NAMALWA (cell line): Measurements from ENCODE around the gene HOXD3.

Experiments
- DNase-seq: peaks from one replicate; pipeline ENCODE4 v3.0.0-alpha.2; 2015; ENCODE audit warnings: low spot score

Gene HOXD3

DNA sequence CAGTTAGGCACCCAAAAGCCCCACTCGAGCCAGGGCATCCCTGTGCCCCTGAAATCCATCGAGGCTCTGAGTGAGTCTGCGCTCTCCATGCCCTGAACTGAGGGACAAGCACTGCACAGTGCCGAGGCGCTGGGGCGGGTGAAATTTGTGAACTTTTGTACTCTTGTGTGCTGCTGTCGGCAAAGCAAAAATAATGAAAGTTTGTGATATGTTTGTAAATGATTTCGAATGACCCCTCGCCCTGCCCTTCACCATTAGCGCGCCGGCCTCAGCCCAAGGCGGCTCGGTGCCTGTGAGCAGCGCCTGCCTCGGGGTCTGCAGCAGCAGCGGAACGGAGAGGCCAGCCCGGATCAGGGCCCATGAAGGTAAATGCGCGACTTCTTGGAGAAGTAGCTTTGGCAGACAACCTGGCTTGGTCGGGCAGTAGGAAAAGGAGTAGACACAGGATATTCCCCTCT, 7.6 kb upstream of the HOXD3 start:
- DNase-seq = no peak

DNA sequence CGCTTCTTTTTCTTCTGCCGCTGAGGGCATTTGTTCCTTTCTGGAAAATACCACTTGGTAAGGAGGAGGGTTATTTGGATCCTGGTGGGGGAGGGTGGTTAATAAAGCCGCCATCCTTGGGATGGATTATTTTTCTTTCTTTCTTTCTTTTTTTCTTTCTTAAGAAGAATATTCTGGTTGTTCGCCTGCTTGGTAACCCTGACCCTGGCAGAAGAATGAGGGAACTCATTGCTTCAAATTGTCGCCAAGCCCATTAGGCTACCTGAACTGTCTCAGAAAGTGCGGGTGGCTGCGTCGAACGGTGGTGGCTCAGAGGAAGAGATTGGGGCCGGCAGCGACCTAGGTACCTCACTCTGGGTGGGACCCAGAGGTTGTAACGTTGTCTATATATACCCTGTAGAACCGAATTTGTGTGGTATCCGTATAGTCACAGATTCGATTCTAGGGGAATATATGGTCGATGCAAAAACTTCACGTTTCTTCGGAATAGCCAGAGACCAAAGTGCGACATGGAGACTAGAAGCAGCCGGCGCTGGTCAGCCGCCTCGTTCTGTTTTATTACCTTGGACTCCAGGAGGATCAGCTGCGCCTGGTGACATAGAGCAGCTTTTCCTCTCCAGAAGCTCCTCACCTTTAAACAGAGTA, 7.0 kb upstream of the HOXD3 start:
- no peak for DNase-seq

DNA sequence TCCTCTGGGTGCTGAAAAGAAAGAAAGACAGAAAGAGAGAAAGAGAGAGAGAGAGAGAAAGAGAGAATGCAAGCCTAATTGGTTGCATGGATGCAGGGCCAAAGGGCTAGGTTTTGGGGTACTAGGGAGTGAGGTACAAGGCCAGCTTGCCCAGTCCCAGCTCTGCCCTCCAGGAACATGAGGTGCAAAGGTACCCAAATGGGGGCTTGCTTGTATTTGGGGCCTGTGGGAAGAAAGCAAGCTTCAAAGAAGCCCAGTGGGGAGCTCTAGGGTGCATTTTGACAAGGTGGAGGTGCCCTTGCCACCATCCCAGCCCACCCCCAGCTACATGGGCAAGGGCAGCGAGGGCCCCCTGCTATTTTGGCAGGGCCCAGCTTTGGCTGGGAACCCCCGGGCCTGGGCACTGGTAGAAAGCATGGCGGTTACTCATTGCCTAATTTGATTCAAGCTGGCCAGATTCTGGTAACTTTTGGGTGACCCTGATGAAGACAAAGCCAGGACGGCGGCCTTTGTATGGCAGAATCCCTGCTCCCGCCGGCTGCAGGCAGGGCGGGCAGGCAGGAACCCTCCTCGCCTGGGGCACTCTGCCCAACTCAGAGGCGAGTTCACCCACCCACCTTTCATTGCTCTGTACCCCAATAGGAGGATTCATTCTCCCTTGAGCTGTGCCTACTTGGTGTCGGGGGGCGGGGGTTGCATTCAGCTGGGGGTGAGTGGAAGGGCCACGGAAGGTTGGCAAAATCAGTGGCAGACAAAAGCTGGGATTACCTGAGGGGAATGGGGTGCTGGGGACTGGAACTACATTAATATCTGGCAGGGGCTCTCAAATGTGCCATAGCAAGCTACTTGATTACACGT, 6.3 kb upstream of the HOXD3 start:
- DNase-seq = no peak

DNA sequence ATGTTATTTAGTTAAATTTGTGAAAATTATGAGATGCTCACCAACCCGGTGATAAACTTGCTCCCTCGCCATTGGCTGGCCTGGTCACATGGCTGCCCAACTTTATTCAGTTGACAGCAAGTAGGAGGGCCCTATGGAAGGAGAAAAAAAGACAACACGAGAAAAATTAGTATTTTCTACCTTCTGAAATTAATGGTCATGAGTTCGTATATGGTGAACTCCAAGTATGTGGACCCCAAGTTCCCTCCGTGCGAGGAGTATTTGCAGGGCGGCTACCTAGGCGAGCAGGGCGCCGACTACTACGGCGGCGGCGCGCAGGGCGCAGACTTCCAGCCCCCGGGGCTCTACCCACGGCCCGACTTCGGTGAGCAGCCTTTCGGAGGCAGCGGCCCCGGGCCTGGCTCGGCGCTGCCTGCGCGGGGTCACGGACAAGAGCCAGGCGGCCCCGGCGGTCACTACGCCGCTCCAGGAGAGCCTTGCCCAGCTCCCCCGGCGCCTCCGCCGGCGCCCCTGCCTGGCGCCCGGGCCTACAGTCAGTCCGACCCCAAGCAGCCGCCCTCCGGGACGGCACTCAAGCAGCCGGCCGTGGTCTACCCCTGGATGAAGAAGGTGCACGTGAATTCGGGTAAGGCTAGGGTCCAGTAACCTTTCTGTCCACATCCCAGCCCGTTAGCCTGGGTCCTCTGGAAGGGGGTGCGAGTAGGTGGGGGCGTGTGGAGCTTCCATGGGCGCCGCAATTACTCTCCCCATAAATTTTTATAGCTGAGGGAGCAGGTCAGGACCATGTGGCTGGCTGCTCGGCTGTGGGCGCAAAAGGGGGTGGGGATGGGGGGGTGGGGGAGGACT, 5.4 kb upstream of the HOXD3 start, which contains the start of gene HOXD4:
HOXD4 (plus strand) TSS at position 109 of the 846 bp plus-strand sequence; CDS start at position 193, 84 bp downstream.
- no peak for DNase-seq

DNA sequence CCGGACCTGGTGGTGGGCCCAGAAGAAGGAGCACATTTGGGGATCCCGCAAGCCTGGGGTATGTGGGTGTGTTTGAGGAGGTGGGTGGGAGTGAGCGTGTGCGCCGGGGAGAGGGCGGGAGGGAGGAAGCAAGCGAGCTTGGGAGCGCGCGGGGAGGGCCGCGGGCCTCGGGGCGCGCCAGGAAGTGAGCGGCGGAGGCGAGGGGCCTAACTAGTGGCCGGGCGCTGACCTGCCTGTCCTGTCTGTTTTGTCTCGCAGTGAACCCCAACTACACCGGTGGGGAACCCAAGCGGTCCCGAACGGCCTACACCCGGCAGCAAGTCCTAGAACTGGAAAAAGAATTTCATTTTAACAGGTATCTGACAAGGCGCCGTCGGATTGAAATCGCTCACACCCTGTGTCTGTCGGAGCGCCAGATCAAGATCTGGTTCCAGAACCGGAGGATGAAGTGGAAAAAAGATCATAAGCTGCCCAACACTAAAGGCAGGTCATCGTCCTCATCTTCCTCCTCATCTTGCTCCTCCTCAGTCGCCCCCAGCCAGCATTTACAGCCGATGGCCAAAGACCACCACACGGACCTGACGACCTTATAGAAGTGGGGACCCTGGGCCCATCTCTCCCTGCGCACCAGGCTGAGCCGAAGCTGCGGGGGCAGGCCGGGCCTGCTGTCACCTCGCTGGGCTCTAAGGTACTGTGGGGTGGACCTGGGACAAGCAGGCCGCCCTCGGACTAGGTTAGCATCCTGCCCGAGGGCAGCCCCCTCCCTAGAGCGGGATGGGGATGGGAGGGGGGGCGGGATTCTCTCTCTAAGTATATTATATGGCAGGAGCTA, 4.5 kb upstream of the HOXD3 start:
- DNase-seq = no peak

DNA sequence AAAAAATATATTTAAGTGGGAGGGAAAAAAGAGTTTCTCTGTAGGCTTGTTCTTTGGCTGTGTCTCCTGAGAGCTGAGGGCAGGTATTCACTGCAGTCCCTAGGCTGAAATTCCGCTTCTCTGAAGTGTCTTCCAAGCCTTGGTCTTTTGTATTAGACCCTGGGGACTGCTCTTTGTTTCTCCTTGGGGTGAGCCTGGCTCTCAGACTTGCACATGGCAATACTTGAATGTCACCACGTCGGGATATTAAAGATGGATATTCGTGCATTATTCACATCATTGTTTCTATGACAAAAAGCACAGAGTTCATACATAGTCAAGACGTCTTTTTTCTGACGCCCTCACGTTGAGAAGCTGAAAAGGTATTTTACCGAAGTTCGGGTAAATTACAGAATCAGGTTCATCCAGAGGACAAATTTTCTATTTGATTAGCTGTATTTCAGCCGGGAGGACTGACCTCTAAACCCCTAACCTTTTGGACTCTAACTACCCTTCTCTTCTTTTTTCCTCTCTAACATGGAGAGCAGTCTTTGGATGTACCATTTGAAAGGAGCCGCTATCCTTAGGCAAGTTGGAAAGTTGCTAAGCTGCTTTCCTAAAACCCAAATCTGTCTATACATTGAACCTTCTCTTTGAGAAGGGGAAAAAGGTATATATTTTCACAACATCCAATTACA, 2.4 kb upstream of the HOXD3 start:
- DNase-seq = no peak

DNA sequence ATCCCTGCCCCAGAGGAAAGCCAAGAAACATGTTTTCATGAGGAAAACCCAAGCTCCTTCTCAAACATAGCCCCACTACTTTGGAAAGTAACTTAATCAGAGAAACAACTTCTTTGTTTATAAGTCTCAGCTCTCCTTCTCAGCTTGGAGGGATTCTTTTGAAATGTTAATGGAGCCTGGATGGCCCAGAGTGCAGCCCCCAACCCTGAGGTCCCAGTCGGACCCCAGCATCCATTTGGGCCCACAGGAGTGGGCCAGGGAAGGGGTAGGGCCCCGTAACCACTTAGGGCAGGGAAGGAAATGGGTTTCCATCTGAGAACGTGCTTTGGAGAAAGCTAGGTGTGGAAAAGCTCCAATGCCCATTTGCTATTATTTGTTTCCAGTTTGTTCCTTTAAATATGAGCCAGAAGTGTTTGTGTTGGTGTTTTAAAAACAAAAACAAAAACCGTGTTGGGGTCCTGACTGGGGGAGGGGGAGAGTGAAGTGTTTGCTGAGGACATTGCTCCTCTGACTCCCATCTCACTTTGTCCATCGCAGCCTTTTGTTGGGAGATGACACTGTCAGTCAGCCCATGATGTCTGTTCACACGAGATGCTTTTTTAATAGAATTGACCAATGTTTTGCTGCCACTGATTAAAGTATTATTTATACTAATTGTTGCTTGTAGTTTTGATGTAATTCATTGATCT, 1.6 kb upstream of the HOXD3 start:
- DNase-seq = no peak

DNA sequence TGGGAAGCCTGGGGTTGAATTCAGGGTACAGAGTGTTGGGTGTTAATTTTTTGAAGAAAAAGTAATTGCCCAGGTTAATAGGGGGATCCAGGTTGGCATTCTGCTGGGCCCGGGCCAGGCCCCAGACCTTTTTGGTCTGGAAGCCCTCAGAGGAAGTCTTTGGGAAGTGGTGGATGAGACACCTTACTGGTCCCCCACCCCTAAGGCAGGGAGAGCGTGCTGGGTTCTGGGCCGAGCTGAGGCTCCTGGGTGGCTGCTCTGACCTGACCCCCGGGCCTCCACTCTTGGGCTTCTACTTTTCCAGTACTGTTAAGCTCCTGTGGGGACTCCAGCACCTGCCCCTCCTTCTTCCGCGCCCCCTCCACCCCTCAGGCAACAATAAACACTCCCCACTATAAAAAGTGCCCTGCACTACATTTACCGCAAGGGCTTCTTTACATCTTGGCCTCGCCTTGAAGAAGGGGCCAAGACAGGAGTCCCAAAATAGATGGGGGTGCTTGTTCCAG, 753 bp upstream of the HOXD3 start:
- DNase-seq = no peak

DNA sequence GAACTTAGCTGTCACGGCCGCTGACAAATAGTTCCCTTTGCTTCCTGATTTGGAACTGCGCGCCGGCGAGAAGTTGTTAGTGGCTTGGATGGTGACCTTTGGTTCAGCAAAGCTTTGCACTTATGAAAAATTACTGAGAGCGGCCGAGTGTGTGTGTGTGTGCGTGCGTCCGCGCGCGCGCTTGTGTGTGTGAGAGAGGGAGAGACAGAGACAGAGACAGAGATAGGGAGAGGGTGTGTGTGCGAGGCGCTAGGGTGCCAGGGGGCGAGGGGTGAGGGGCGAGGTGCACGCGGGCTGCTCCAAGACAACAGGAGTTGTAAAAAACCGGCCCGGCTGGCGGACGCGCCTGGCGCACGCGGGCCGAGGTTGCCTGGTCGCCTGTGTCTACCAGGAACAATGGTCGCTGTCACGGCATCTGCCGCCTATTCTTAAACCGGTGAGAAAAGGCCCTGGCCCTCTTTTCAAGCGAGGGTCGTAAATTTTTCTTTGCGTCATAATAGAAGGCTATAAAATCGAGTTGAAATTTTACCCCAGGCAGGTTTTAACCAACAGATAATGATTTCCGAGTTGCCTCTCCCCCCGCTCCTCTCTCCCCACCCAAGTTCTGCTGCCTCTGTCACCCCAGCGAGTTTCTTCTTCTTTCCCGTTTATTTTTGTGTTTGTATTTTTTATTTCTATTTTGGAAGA, 535 bp downstream of the HOXD3 start:
- DNase-seq = no peak

DNA sequence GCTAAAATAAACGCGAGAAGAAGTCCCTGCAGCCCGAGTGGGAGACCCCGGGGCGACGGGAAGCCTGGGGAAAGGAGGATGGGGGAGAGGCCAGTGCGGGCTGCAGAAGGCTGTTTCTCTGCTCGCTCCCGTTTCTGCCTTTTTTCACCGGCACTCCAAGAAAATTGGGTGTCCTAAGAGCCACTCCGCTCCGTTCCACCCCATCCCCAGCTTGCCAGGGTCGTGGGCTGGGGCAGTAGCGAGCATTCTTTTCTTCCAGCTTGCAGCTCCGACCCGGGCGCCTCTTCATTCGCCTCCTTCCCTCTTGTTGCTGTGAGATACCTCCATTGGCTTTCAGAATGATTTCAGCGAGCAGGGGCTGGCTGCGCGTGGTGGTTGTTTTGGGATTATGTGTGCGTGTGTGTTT, 1.1 kb downstream of the HOXD3 start:
- no peak for DNase-seq

DNA sequence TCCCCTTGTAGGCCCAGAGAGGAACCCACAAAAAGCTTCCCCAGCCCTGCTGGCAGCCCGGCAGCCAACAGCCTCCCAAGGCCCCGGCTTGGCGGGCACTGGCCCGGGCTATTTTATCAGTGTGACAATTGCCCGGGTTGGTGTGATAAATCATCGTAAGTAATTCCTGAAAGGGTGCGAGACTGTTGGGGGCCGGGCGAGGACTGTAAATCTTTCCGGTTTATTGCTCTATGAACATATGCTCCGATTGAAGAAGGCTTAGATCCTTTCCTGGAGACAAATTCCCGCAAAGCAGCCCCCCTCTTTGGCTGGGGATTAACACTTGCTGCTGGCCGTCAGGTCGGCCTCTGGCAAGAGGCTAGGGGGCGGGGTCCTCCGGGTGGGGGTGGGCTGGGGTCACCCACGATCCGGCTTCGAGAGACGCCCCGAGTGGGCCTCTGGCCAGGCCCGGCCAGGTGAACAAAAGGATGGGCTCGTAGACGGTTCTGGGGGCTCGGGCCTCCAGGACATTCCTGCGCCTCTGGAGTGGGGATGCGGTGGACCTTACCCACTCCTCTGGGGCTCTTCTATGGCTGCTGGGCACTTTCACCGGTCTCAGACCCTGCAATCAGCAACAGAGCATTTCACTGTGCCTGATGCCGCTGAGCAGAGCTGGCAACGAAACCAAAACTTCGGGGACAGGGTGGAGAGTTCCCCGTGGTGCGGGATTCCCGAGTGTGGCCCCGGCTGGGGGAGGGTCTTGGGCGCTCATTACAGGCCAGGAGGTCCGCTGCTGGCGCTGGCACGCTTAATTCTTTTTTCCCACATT, 2.0 kb downstream of the HOXD3 start:
- DNase-seq = no peak

DNA sequence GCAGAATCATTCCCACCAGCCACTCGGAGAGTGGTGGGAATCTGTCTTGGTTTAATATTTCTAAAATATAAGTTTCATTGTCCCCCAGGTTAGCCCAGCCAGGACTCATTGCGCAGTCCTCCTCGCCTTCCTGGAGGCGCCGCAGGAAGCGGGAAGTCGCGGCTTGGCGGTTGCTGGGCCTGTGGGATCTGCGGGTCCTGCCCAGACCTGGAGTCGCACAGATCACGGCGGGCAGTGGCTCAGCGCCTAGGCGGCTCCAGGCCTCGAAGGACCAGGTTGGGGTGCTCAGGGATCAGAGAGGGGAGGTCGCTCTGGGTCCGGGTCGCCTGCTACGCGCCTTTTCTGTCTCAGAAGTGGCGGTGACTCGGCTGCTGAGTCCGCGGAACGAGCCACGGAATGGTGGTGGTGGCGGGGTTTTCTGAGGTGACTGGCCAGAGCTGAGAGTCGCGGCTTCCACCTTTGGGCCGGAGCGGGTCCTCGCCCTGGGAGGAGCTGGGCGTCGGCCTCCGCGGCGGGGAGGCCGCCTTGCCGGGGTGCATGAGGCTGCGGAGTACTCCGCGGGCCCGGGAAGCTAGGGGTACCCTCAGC, 2.6 kb downstream of the HOXD3 start:
- no peak for DNase-seq

DNA sequence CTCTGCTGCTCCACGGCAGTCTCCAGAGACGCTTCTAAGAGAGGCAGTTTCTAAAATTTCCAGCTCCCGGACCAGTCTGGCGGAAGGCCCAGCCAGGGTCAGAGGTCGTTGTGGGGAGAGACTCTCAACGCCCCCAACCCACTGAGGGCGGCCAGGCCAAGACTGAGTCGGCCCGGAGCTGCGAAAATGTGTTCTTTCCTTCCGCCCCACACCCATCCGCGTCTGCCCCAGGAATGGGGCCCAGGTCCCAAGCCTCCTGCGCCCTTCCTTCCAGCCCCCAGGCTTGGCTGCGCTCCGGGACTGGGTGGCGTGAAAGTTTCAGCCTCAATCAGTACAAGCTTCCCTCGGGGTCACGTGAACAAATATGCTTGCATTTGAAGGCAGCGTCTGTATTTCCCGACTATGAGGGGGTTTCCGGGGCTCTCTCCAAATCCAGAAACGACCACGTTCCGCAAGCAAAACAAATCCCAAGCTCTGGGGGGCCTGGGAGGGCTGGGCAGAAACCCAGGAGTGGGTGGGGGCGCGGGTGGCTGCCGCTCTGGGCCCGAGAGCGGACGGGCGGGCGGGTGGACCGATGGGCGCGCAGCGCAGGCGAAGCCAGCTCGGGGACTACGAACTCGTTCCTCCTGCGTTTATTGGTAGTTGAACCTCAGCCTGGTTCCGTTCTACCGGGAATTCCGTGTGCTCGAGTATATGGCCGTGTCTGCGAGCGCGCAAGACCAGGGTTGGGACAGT, 3.3 kb downstream of the HOXD3 start:
- DNase-seq = no peak

DNA sequence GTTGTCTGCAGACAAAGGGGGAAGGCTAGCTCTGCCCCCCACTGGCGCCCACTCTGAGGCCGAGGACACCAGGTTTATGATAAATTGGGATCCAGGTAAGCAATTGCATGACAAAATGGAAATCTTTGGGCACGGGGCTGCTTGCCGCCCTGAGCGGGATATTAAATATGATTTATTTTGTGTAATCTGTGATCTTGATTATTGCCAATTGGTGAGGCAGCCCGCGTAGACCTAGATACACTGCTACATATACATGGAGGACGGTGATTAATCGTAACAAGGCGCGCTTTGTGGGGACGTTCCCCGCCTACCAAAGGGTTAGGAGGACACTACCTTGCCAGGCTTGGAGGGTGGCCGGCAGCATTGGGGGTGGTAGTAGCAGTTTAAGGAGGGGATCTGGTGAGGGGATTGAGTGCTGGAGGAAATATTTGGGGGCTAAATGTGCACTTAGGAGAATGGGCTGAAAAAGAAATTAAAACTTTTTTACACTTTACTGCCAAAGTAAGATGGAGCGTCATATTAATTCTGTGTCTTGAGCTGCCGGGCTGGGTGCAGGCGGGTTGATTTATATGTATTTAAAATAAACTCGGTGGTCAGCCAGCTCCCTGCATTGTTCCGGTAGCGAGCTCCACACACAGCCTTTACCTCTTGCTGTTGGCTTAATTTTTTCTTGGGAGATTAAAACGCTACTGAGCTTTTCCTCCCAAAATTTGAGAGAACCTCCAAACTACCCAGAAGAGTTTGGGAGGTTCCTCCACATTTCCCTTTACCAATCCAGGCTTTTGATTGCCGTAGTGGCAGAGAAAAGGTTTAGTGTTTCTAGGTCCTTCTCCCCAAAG, 4.1 kb downstream of the HOXD3 start:
- DNase-seq = no peak

DNA sequence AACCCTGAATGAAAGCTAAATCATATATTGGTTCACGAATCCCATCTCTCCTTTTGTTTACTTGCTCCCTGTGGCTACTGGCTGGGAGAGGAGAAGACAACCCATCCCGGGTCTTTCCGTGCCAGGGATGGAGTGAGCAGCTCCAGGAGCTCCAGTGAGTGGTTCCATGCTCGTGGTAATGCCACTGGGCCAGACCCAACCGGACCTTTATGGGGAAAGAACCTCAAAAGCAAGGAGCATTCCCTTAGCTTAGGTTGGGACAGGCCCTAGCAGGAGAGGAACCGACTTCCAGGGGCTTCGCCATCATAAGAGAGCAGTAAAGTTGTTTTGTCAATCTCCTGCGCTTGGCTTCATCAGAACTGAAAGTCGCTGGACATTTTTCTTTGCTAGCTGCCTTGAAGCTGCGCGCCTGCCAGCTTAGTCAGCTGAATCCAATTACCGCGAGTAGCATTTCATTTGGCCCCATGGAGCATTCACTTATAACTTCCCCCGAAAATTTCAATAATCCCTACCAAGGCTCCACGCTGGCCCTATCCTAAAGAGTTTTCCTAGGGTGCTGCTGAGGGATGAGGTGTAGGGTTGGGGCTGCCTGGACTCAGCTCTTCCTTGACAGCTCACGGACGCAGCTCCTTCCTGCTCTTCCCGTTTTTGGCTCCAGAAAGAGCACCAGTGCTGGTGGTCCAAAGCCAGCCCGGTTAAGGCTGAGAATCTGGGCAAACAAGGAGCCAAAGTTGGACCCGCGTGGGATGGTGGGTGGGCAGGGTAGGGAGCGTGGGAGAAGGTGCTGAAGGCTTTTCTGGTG, 4.9 kb downstream of the HOXD3 start:
- no peak for DNase-seq
